HCT116 (cell line): Measurements from ENCODE around the gene PIERCE2.

Source experiments
- EZH2 ChIP-seq: fragments of 200-600 bp; sonication (generic); IDR thresholded peaks from 2 replicates; pipeline ENCODE4 v1.6.1; 2017; ENCODE audit warnings: antibody characterized with exemption, mixed run types
- POLR2A ChIP-seq: IDR thresholded peaks from 2 replicates; pipeline ENCODE4 v1.7.0; 2011; ENCODE audit warnings: borderline replicate concordance; ENCODE audit not compliant: insufficient read depth, insufficient read length; ENCODE audit errors: extremely low read depth
- TF ChIP-seq, protein P1 (sequence below), 3 experiments: fragments of 200-600 bp in 1 of 3; sonication (generic) in 1 of 3; IDR thresholded peaks in 2 of 3; conservative IDR thresholded peaks in 1 of 3; 2 replicates each; pipeline ENCODE4 v1.5.1; 2012 to 2017; ENCODE audit warnings: low read depth in 2 of 3, low read length in 2 of 3, antibody characterized with exemption in 1 of 3, borderline replicate concordance in 1 of 3, control low read depth in 1 of 3, mild to moderate bottlenecking in 1 of 3, mixed read lengths in 1 of 3, mixed run types in 1 of 3, moderate library complexity in 1 of 3; ENCODE audit not compliant: insufficient read depth in 1 of 3
- TF ChIP-seq, protein P2 (sequence below): IDR thresholded peaks from 2 replicates; pipeline ENCODE4 v1.6.1; 2012; ENCODE audit warnings: low read depth

DNA sequence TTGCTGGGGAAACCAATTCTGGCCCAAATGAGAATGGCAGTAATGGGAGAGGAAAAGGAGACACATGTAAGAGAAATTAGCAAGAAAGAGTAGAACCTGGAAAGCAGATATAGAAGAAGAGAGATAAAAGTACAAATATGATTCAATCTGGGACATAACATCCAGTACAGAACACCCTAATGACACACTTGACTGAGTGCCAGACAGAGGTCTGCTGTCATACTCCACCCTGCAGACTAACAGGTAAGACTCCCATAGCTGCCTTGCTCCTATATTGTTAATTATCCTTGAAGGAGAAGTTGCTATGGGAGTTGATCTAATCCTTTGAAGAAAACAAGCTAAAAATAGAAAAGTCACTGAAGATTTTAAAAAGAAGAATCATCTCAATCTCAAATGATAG is 21.3 kb upstream of the PIERCE2 start:
- no peak for TF ChIP-seq POLR2A
- TF ChIP-seq, protein P1, sequence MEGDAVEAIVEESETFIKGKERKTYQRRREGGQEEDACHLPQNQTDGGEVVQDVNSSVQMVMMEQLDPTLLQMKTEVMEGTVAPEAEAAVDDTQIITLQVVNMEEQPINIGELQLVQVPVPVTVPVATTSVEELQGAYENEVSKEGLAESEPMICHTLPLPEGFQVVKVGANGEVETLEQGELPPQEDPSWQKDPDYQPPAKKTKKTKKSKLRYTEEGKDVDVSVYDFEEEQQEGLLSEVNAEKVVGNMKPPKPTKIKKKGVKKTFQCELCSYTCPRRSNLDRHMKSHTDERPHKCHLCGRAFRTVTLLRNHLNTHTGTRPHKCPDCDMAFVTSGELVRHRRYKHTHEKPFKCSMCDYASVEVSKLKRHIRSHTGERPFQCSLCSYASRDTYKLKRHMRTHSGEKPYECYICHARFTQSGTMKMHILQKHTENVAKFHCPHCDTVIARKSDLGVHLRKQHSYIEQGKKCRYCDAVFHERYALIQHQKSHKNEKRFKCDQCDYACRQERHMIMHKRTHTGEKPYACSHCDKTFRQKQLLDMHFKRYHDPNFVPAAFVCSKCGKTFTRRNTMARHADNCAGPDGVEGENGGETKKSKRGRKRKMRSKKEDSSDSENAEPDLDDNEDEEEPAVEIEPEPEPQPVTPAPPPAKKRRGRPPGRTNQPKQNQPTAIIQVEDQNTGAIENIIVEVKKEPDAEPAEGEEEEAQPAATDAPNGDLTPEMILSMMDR (IDR thresholded peaks at IDR 0.05 in 2 of 3, conservative IDR thresholded peaks at IDR 0.05 in 1 of 3; ENCODE audit: borderline replicate concordance in 1 of 3, insufficient read depth in 1 of 3, low read depth in 2 of 3, low read length in 2 of 3): no peak
- TF ChIP-seq, protein P2, sequence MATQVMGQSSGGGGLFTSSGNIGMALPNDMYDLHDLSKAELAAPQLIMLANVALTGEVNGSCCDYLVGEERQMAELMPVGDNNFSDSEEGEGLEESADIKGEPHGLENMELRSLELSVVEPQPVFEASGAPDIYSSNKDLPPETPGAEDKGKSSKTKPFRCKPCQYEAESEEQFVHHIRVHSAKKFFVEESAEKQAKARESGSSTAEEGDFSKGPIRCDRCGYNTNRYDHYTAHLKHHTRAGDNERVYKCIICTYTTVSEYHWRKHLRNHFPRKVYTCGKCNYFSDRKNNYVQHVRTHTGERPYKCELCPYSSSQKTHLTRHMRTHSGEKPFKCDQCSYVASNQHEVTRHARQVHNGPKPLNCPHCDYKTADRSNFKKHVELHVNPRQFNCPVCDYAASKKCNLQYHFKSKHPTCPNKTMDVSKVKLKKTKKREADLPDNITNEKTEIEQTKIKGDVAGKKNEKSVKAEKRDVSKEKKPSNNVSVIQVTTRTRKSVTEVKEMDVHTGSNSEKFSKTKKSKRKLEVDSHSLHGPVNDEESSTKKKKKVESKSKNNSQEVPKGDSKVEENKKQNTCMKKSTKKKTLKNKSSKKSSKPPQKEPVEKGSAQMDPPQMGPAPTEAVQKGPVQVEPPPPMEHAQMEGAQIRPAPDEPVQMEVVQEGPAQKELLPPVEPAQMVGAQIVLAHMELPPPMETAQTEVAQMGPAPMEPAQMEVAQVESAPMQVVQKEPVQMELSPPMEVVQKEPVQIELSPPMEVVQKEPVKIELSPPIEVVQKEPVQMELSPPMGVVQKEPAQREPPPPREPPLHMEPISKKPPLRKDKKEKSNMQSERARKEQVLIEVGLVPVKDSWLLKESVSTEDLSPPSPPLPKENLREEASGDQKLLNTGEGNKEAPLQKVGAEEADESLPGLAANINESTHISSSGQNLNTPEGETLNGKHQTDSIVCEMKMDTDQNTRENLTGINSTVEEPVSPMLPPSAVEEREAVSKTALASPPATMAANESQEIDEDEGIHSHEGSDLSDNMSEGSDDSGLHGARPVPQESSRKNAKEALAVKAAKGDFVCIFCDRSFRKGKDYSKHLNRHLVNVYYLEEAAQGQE: no peak
- no peak for TF ChIP-seq EZH2
